Endometrium (tissue), 2 donors: ENCODE results near the gene SGCE.

Experiments
- FAIRE-seq: peaks from 2 replicates; lab custom pipeline; 2012; peaks lifted over from hg19 to GRCh38; lab: Jason Lieb, UNC
- donor health status: control.
- donor health status: control.

The SGCE gene

GRCh38 chr7:94623820-94624219 lies 32.1 kb downstream of the SGCE start:
- FAIRE-seq: no peak

GRCh38 chr7:94621120-94621519 lies 34.8 kb downstream of the SGCE start:
- FAIRE-seq: no peak

GRCh38 chr7:94620703-94621118 lies 35.2 kb downstream of the SGCE start:
- no peak for FAIRE-seq

GRCh38 chr7:94618126-94618525 lies 37.8 kb downstream of the SGCE start:
- no peak for FAIRE-seq

- no peak for FAIRE-seq
Observed at GRCh38 chr7:94616855-94617254, 39.1 kb downstream of the SGCE start.

DNA sequence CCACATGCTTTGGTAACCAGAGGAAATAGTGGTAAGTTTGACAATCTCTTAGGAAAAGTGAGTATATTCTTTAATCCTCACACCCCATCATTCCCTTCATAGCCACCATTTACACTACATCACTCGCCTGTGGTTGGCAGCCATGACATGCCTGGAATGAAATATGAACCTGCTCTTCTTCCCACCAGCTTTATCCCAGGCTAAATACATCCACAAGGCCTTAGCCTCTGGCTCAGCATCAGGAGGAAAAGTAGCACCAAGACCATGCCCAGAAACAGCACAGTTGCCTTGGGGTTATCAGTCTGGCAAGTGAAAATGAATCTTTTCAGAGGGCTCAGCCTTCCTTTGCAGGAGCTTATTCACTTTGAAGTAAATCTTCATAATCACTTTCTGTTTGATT lies 40.3 kb downstream of the SGCE start:
- no peak for FAIRE-seq

- FAIRE-seq: no peak
Observed at GRCh38 chr7:94612661-94613060, 43.3 kb downstream of the SGCE start.

DNA sequence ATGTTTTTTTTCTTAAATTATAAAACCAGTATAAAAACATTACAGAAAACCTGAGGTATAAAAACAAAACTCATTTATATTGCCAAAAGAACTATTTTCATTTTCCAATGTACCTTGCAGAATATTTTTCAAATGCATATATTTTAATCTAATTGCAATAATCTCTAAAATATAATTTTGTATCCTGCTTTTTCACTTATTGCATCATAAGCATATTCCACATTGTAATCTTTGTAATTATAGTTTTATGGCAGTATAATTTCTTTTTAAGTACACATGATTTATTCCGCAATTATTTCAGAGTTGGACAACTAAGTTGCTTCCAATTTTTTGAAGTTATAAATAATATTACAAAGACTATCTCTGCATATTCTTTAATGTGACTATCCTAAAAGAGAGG lies 43.7 kb downstream of the SGCE start:
- no peak for FAIRE-seq

DNA sequence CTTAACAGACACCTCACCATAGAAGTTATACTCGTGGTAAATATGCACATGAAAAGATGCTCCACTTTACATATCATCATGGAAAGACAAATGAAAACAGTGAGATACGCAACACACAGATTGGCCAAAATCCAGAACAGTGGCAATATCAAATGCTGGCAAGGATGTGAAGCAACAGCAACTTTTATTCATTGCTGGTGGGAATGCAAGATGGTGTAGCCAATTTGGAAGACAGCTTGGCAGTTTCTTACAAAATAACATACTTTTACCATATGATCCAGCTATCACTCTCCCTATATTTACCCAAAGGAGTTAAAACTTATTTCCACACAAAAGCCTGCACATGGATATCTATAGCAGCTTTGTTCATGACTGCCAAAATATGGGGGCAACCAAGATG lies 46.4 kb downstream of the SGCE start:
- FAIRE-seq: no peak

DNA sequence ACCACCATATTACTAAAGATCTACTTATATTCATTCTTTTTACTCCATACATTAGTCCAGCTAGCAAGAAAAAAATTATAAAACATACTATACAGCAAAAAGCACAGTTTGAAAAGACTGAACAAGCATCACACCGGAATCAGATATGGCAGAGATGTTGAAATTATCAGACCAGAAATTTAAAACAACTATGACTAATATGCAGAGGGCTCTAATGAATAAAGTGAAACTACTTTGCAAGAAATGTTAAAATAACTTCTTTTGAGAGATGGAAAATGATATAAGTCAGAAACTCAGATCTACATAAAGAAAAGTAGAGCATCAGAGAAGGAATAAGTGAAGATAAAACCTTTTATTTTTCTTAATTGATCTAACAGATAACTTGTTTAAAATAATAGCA lies 50.9 kb downstream of the SGCE start:
- no peak for FAIRE-seq

- no peak for FAIRE-seq
Observed at GRCh38 chr7:94602181-94602580, 53.8 kb downstream of the SGCE start.

DNA sequence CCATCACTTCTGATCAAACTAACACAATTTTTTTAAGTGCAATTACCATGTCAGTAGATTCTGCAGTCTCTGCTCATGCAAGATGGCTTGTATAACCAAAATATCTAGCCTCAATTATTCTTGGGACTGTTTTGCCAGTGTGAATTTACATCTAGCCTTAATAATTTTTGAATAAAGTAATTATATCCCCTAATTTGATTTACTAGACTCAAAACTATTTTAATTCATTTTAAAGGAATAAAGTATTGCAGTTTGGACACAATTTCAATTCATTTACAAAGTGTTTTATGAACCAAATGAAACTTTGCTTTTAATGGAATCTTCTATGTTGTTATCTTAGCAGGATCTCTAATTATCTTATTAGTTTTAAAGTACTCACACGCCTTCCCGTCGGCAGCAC lies 55.7 kb downstream of the SGCE start:
- no peak for FAIRE-seq

- no peak for FAIRE-seq
Observed at GRCh38 chr7:94595717-94596116, 60.2 kb downstream of the SGCE start.

GRCh38 chr7:94594882-94595281 lies 61.1 kb downstream of the SGCE start:
- FAIRE-seq: no peak

DNA sequence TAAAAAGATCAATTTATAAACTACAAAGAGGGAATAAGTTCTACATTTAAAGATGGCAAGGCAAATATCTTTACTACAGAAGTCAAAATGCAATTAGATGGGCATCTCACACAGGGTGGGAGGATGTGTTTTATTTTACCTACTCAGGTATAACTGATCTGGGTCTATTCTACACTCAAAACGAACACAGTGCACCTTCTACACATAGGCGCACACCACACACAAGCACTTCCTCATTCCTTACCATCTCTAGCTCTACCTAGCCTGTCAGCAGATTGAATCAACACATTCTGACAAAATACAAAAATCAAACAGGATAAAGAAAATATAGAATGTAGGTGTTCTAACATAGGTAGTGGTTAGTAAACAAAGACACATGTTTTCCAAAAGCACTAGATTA lies 64.8 kb downstream of the SGCE start:
- no peak for FAIRE-seq

GRCh38 chr7:94590526-94591162 lies 65.3 kb downstream of the SGCE start:
- no peak for FAIRE-seq

GRCh38 chr7:94588075-94588474 lies 67.9 kb downstream of the SGCE start:
- no peak for FAIRE-seq

GRCh38 chr7:94584113-94584512 lies 71.8 kb downstream of the SGCE start:
- FAIRE-seq: no peak

DNA sequence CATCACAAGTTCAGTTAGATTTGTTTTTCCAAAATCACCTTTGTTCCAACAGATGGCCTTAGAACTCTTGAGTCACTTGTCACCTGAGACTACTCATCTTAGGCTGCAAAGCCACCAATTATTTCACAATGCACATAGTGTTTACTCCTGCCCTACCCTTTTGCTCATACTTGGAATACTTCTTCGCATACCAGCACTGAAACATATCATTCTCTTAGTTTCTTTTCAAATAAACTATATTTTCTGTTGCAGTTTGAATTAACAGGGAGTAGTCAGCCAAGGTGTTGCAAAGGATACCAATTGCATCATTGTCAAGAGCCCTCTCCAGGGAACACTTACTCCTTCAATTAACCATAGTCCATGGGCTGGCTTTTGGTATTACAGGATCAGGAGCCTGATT lies 75.3 kb downstream of the SGCE start:
- no peak for FAIRE-seq

GRCh38 chr7:94579470-94579869 lies 76.5 kb downstream of the SGCE start:
- no peak for FAIRE-seq

- FAIRE-seq: no peak
Observed at GRCh38 chr7:94578614-94579013, 77.3 kb downstream of the SGCE start.

DNA sequence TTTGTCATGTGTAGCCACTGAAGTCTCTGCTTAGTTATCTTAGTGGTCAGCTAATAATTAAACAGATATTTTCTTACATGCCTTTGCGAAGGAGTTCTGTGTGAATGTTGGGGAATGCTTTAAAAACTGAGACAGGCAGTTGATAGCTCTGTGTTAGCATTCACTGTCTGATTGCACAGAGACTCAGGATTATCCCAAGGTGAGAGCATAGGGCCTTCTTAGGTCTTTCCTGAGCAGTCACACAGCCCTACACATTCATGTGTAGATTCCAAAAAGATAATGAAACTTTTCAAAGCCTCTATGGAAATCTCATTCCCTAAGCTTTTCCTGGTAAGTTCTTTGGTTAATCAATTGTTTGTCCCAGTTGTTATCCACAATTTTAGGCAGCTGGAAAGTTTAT lies 78.6 kb downstream of the SGCE start:
- FAIRE-seq: no peak

GRCh38 chr7:94576316-94576715 lies 79.6 kb downstream of the SGCE start:
- no peak for FAIRE-seq

GRCh38 chr7:94575646-94576045 lies 80.3 kb downstream of the SGCE start:
- FAIRE-seq: no peak

DNA sequence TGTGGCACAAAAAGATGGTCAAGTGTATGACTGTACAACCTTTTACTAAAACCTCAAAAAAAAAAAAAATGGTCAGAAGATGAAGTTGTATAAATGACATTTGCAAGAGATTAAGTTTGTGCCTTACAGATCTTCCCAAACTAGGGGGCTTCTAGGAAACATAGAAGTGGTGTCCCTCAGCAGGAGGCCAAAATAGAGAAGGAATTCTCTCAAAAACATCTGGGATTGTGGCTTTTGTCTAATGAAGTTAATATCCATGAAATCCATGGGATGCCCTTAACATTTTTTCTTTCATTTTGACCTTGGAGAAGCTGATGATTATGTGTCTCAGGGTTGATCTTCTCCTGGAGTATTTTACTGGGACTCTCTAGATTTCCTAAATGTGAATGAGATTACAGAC lies 84.1 kb downstream of the SGCE start:
- FAIRE-seq: no peak
